Fibroblast of villous mesenchyme (primary cell): Measurements from ENCODE around the gene GPRIN3. TPM values are rescaled to one million over a fixed set of nuclear protein-coding genes. Genes with fewer than 3 reads are reported as not detected.

Source experiments
- DNase-seq: peaks from one replicate; pipeline ENCODE4 v3.0.0-alpha.2; 2010; ENCODE audit warnings: low read depth
- H3K4me3 ChIP-seq: 2 replicates; pipeline ENCODE4 v1.5.1; 2011; ENCODE audit warnings: low read depth, mild to moderate bottlenecking, low read length
- CTCF ChIP-seq: IDR thresholded peaks from 2 replicates; pipeline ENCODE4 v1.5.1; 2012; ENCODE audit warnings: low read depth, mild to moderate bottlenecking, low read length; ENCODE audit not compliant: insufficient read depth
- total RNA-seq: library from RNA; depleted of rRNA; stranded (reverse); fragments of >200 nt; gene quantifications from 2 replicates; pipeline ENCODE4 v1.2.3, GENCODE V29; 2012

The GPRIN3 gene
- 0.43 and 0.64 TPM in 2 replicates for total RNA-seq

- H3K4me3 ChIP-seq: peak within 1 kb of the TSS; percentile 50
- TF ChIP-seq CTCF: no peak
- DNase-seq: peak; percentile 22
Observed at GRCh38 chr4:89307446-89308160, at the start of gene GPRIN3. Gene GPRIN3, minus strand, starts transcription at chr4:89307800. Its CDS starts 57,690 bp downstream, at chr4:89250110.

GRCh38 chr4:89357340-89357739 is 49.7 kb upstream of the GPRIN3 start:
- no peak overlapping the region for H3K4me3 ChIP-seq
- no peak for DNase-seq
- no peak for TF ChIP-seq CTCF

- TF ChIP-seq CTCF: no peak
- no peak overlapping the region for H3K4me3 ChIP-seq
- no peak for DNase-seq
Observed at GRCh38 chr4:89356086-89356485, 48.5 kb upstream of the GPRIN3 start.

- H3K4me3 ChIP-seq: no peak overlapping the region
- no peak for TF ChIP-seq CTCF
- DNase-seq: no peak
Observed at GRCh38 chr4:89353514-89353913, 45.9 kb upstream of the GPRIN3 start.

GRCh38 chr4:89352541-89352940 is 44.9 kb upstream of the GPRIN3 start:
- no peak for DNase-seq
- no peak for TF ChIP-seq CTCF

GRCh38 chr4:89351201-89351600 is 43.6 kb upstream of the GPRIN3 start:
- DNase-seq: no peak
- H3K4me3 ChIP-seq: no peak overlapping the region
- no peak for TF ChIP-seq CTCF

More at GRCh38 chr4:89352541-89352940, 44.9 kb upstream of the GPRIN3 start:
- H3K4me3 ChIP-seq: no peak overlapping the region
